Measurements from ENCODE around the gene PTPRN2. TPM values are rescaled to one million over a fixed set of nuclear protein-coding genes. Genes with fewer than 3 reads are reported as not detected.

The PTPRN2 gene
- polyA plus RNA-seq, 1 of the 3 experiments (the other 2 are of a cell fraction) = 4.0 TPM

DNA sequence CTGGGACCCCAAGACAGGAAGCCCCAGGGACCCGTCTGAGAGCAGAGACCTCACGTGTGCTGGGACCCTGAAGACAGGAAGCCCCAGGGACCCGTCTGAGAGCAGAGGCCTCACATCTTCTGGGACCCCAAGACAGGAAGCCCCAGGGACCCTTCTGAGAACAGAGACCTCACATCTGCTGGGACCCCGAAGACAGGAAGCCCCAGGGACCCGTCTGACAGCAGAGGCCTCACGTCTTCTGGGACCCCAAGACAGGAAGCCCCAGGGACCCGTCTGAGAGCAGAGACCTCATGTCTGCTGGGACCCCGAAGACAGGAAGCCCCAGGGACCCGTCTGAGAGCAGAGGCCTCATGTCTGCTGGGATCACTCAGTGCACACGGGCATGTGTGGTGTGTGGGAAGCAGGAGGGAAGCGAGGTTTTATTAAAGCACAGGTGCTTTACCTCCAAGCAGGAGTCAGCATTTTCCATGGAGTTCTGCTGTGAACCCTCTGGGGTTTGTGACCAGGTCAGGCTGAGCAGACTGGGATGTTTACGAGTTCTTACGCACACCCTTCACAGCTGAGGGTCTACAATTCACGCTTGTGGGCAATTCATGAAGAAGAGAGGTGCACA lies 660.2 kb downstream of the PTPRN2 start (continued):
- no peak for TF ChIP-seq ZBTB33 (IDR thresholded peaks at IDR 0.05; ENCODE audit: borderline replicate concordance, low read depth)
- TF ChIP-seq MEF2A (IDR thresholded peaks at IDR 0.05; ENCODE audit: borderline replicate concordance, low read depth) = no peak
- TF ChIP-seq, protein P1, sequence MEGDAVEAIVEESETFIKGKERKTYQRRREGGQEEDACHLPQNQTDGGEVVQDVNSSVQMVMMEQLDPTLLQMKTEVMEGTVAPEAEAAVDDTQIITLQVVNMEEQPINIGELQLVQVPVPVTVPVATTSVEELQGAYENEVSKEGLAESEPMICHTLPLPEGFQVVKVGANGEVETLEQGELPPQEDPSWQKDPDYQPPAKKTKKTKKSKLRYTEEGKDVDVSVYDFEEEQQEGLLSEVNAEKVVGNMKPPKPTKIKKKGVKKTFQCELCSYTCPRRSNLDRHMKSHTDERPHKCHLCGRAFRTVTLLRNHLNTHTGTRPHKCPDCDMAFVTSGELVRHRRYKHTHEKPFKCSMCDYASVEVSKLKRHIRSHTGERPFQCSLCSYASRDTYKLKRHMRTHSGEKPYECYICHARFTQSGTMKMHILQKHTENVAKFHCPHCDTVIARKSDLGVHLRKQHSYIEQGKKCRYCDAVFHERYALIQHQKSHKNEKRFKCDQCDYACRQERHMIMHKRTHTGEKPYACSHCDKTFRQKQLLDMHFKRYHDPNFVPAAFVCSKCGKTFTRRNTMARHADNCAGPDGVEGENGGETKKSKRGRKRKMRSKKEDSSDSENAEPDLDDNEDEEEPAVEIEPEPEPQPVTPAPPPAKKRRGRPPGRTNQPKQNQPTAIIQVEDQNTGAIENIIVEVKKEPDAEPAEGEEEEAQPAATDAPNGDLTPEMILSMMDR (IDR thresholded peaks at IDR 0.05) = no peak
- no peak for TF ChIP-seq TEAD4 (IDR thresholded peaks at IDR 0.05; ENCODE audit: borderline replicate concordance, insufficient read depth)
- TF ChIP-seq NRF1 (IDR thresholded peaks at IDR 0.05; ENCODE audit: low read depth, low read length) = no peak
- no peak for TF ChIP-seq FOXM1 (IDR thresholded peaks at IDR 0.05; ENCODE audit: low read depth)
- TF ChIP-seq FOXJ3 (CRISPR knock-in tag; IDR thresholded peaks at IDR 0.05) = no peak
- no peak for TF ChIP-seq RXRA (IDR thresholded peaks at IDR 0.05; ENCODE audit: borderline replicate concordance, low read depth)
- TF ChIP-seq, protein P2, sequence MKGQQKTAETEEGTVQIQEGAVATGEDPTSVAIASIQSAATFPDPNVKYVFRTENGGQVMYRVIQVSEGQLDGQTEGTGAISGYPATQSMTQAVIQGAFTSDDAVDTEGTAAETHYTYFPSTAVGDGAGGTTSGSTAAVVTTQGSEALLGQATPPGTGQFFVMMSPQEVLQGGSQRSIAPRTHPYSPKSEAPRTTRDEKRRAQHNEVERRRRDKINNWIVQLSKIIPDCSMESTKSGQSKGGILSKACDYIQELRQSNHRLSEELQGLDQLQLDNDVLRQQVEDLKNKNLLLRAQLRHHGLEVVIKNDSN (IDR thresholded peaks at IDR 0.05; ENCODE audit: borderline replicate concordance, low read depth) = no peak

DNA sequence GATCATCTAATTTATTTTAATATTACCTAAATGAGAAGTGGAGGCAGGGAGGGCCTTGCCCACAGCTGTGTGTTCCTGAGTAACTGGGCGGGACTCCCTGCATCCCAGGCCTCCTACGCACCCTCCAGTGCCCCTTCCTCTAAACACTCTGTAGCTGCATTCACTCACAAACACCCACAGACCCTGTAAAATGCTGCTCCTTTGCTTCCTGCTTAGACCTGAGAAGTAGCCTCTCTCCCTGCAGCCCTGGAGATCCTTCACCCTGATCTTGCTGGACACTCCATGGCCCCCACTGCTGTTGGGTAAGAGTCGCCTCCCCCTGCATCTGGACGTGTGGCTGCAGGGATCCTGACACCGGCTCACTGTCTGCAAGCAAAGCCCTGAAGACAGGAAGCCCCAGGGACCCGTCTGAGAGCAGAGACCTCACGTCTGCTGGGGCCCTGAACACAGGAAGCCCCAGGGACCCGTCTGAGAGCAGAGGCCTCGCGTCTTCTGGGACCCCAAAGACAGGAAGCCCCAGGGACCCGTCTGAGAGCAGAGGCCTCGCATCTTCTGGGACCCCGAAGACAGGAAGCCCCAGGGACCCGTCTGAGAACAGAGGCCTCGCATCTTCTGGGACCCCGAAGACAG lies 661.0 kb downstream of the PTPRN2 start:
- no peak overlapping the region for H3K4me3 ChIP-seq (ENCODE audit: low read depth in 2 of 2, low read length in 1 of 2)
- H2AFZ ChIP-seq (ENCODE audit: low read depth) = no peak overlapping the region
- no peaks in the 10 kb centered on the region for H3K9me3 ChIP-seq
- no peak overlapping the region for H3K9ac ChIP-seq
- H3F3A ChIP-seq (replicated peaks; ENCODE audit: insufficient read depth) = no peaks in the 10 kb centered on the region
- no peaks in the 10 kb centered on the region for H4K20me1 ChIP-seq (ENCODE audit: insufficient read depth)
- H3K9me2 ChIP-seq = no peaks in the 10 kb centered on the region
- 25% methylated on average over 10 of the region's 16 CpGs for WGBS (ENCODE audit: low lambda C conversion rate)
- H3K36me3 ChIP-seq (replicated peaks in 1 of 2; ENCODE audit: control insufficient read depth in 1 of 2, insufficient read depth in 2 of 2, low read length in 1 of 2) = no peaks in the 10 kb centered on the region
- POLR2A ChIA-PET = no interaction called here
- CTCF ChIA-PET = no interaction called here
- H3K79me2 ChIP-seq (ENCODE audit: insufficient read depth) = no peaks in the 10 kb centered on the region
- H3K4me2 ChIP-seq = no peak overlapping the region
- H3K27me3 ChIP-seq (ENCODE audit: insufficient read depth) = no peaks in the 10 kb centered on the region
- H3K27ac ChIP-seq (ENCODE audit: low read depth in 2 of 2, low read length in 1 of 2) = no peak overlapping the region
- peaks cover 0 to 11% of the 10 kb centered on the region in 2 experiments; a peak in 1 of 4 replicates for H3K4me1 ChIP-seq (ENCODE audit: control insufficient read depth in 1 of 2, insufficient read depth in 2 of 2, low read depth in 1 of 2, low read length in 1 of 2)
- DNase-seq = no peak
- TF ChIP-seq, protein P1 (IDR thresholded peaks at IDR 0.05) = no peak
- no peak for TF ChIP-seq TEAD4 (IDR thresholded peaks at IDR 0.05; ENCODE audit: borderline replicate concordance, insufficient read depth)
- no peak for TF ChIP-seq TCF12 (IDR thresholded peaks at IDR 0.05)
- no peak for TF ChIP-seq MXI1 (IDR thresholded peaks at IDR 0.05; ENCODE audit: low read depth, low read length)
- no peak for TF ChIP-seq MAX (IDR thresholded peaks at IDR 0.05; ENCODE audit: low read depth)
- no peak for TF ChIP-seq NFIC (IDR thresholded peaks at IDR 0.05; ENCODE audit: borderline replicate concordance)
- TF ChIP-seq REST (IDR thresholded peaks at IDR 0.05; ENCODE audit: low read depth, low read length) = no peak
- no peak for TF ChIP-seq ELF1 (IDR thresholded peaks at IDR 0.05)
- TF ChIP-seq CHD2 (IDR thresholded peaks at IDR 0.05; ENCODE audit: low read length, partially characterized antibody) = no peak
- TF ChIP-seq, protein P3, sequence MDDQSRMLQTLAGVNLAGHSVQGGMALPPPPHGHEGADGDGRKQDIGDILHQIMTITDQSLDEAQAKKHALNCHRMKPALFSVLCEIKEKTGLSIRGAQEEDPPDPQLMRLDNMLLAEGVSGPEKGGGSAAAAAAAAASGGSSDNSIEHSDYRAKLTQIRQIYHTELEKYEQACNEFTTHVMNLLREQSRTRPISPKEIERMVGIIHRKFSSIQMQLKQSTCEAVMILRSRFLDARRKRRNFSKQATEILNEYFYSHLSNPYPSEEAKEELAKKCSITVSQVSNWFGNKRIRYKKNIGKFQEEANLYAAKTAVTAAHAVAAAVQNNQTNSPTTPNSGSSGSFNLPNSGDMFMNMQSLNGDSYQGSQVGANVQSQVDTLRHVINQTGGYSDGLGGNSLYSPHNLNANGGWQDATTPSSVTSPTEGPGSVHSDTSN (IDR thresholded peaks at IDR 0.05) = no peak
- TF ChIP-seq SMC3 (IDR thresholded peaks at IDR 0.05; ENCODE audit: low read depth, low read length) = no peak
- TF ChIP-seq FOXJ3 (CRISPR knock-in tag; IDR thresholded peaks at IDR 0.05) = no peak
